K562 (cell line): ENCODE data around the gene PSMC2. TPM values are rescaled to one million over a fixed set of nuclear protein-coding genes. Genes with fewer than 3 reads are reported as not detected.

Experiments used
- DNMT1 ChIP-seq: fragments of 450-650 bp; IDR thresholded peaks from 2 replicates; pipeline ENCODE4 v1.6.1; 2016; ENCODE audit warnings: antibody characterized with exemption, mild to moderate bottlenecking
- E2F6 ChIP-seq, 2 experiments: IDR thresholded peaks; 2 replicates each; pipeline ENCODE4 v1.6.1; 2011; ENCODE audit warnings: borderline replicate concordance in 1 of 2, control low read depth in 1 of 2, low read depth in 1 of 2, low read length in 1 of 2, mild to moderate bottlenecking in 1 of 2, mixed read lengths in 1 of 2, moderate library complexity in 1 of 2; ENCODE audit not compliant: insufficient read depth in 1 of 2, insufficient read length in 1 of 2, poor library complexity in 1 of 2, severe bottlenecking in 1 of 2; ENCODE audit errors: extremely low read depth in 1 of 2
- ELF4 ChIP-seq: fragments of 450-650 bp; formaldehyde crosslinking; IDR thresholded peaks from 2 replicates; pipeline ENCODE4 v1.4.0; 2022; ENCODE audit warnings: missing genetic modification characterization
- FOXA3 ChIP-seq, 2 experiments: fragments of 450-650 bp in 1 of 2; sonication (generic) in 1 of 2; formaldehyde crosslinking; IDR thresholded peaks in 1 of 2; conservative IDR thresholded peaks in 1 of 2; 2 replicates each; pipeline versions ENCODE4 v1.4.0 to v1.8.0; 2020 to 2022; ENCODE audit warnings: mild to moderate bottlenecking in 2 of 2, missing genetic modification reagents in 1 of 2
- HNRNPLL ChIP-seq: fragments of 200-400 bp; formaldehyde crosslinking; IDR thresholded peaks from 2 replicates; pipeline ENCODE4 v1.6.1; 2017; ENCODE audit warnings: low read length, low read depth, mild to moderate bottlenecking; ENCODE audit not compliant: poor library complexity, severe bottlenecking
- ILF3 ChIP-seq: fragments of 450-650 bp; IDR thresholded peaks from 2 replicates; pipeline ENCODE4 v1.6.1; 2018; ENCODE audit warnings: antibody characterized with exemption, mild to moderate bottlenecking, moderate library complexity, borderline replicate concordance
- PKNOX1 ChIP-seq: fragments of 450-650 bp; IDR thresholded peaks from 2 replicates; pipeline ENCODE4 v1.6.1; 2016
- RFX1 ChIP-seq: fragments of 450-650 bp; IDR thresholded peaks from 2 replicates; pipeline ENCODE4 v1.6.1; 2016; ENCODE audit warnings: mild to moderate bottlenecking, moderate library complexity
- SAFB ChIP-seq: fragments of 200-400 bp; formaldehyde crosslinking; IDR thresholded peaks from 2 replicates; pipeline ENCODE4 v1.6.1; 2017; ENCODE audit warnings: low read depth, low read length, borderline replicate concordance
- SMAD3 ChIP-seq: fragments of 450-650 bp; formaldehyde crosslinking; conservative IDR thresholded peaks from 2 replicates; pipeline ENCODE4 v1.4.0; 2020; ENCODE audit warnings: mild to moderate bottlenecking
- TFAM ChIP-seq: fragments of 250-450 bp; sonication (Bioruptor Pico); conservative IDR thresholded peaks from 2 replicates; pipeline ENCODE4 v1.5.0; 2021; ENCODE audit warnings: mild to moderate bottlenecking, moderate library complexity
- YBX1 ChIP-seq: fragments of 450-650 bp; IDR thresholded peaks from 2 replicates; pipeline ENCODE4 v1.7.1; 2016; ENCODE audit warnings: mild to moderate bottlenecking
- ZNF253 ChIP-seq: fragments of 250-450 bp; sonication (Bioruptor Pico); conservative IDR thresholded peaks from 2 replicates; pipeline ENCODE4 v1.6.1; 2021; ENCODE audit warnings: mild to moderate bottlenecking
- ZNF696 ChIP-seq: fragments of 250-450 bp; sonication (Bioruptor Pico); conservative IDR thresholded peaks from 2 replicates; pipeline ENCODE4 v1.4.0; 2020; ENCODE audit warnings: mild to moderate bottlenecking, moderate library complexity
- ZNF76 ChIP-seq: fragments of 250-450 bp; sonication (Bioruptor Pico); IDR thresholded peaks from 2 replicates; pipeline ENCODE4 v1.4.0; 2020; ENCODE audit warnings: mild to moderate bottlenecking, moderate library complexity, borderline replicate concordance
- polyA plus RNA-seq, 8 experiments: library from polyadenylated mRNA; depleted of rRNA in 4 of 8; stranded (reverse) in 5 of 8; unstranded in 3 of 8; fragments of >200 nt; fragmentation: Nextera tagmentation in 2 of 8; fragmentation: Illumina TruSeq in 1 of 8; extraction: Ambion mirVana in 2 of 8; extraction: Trizol in 1 of 8; gene quantifications; 2 replicates each; pipeline versions ENCODE4 v1.2.1 to v1.2.3, GENCODE V29; 2011 to 2014; ENCODE audit warnings: inconsistent platforms in 1 of 8, missing spikeins in 1 of 8
- total RNA-seq, 7 experiments: library from RNA; depleted of rRNA in 6 of 7; stranded (reverse); fragments of >200 nt in 6 of 7; fragmentation: Illumina TruSeq in 2 of 7; extraction: Trizol in 2 of 7; gene quantifications; 2 replicates each; pipeline versions ENCODE4 v1.2.1 to v1.2.3, GENCODE V29; 2011 to 2021; ENCODE audit warnings: low replicate concordance in 1 of 7
- TF ChIP-seq, protein P1 (sequence below): sonication (generic); formaldehyde crosslinking; IDR thresholded peaks from 2 replicates; pipeline ENCODE4 v1.8.0; 2023; ENCODE audit warnings: mild to moderate bottlenecking, missing genetic modification reagents
- TF ChIP-seq, protein P2 (sequence below): fragments of 450-650 bp; IDR thresholded peaks from 2 replicates; pipeline ENCODE4 v1.6.1; 2016; ENCODE audit warnings: low read depth, mild to moderate bottlenecking, moderate library complexity
- TF ChIP-seq, protein P3 (sequence below), 2 experiments: fragments of 150-350 bp in 1 of 2; IDR thresholded peaks; 2 replicates each; pipeline ENCODE4 v1.6.1; 2012 to 2016; ENCODE audit warnings: low read depth in 2 of 2, low read length in 2 of 2, mild to moderate bottlenecking in 1 of 2, moderate library complexity in 1 of 2

The PSMC2 gene
- total and polyA plus RNA-seq, 9 of the 15 experiments (the other 6 are each of a cell fraction or from before 2014, with no cell fraction given) = 316 to 1,105 (median 511) TPM

DNA sequence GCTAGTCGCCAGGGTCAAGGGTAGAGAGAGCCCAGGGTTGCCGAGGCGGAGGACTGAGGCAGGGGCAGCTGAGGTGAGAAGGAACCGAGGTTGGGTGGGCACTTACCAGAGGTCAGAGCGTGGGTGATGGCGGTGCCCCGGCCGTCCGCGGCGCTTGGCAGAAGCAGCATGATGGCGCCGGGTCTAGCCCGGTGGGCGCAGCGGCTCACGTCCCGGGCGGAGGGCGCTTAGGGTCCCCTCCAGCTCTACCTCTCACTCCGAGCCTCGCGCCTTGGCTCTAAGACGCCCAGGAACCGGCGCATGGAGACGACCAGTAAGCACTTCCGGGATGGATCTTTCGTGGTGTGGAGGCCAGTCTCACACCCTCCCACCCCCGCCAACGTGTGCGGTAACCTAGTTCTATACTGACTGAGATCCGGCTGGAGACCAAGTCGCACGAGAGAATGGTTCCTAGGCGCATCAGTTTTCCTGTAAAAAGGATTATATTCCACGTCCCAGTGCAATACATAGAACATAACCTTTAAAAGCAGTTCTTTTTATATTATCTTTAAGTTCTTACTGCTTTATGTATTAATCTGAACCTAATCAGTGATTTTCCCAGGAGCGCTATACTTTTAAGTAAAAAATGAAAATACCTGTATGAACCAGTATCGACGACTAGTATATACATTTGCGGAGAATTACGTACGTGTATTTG, 2.8 kb upstream of the PSMC2 start, which contains the start of gene DNAJC2 (continued):
- TF ChIP-seq TFAM (CRISPR knock-in tag) = no peak
- TF ChIP-seq SMAD3 (CRISPR knock-in tag) = 0 out of 2 replicates have a peak, but pooled peaks have one; percentile 47
- TF ChIP-seq ZNF76 (CRISPR knock-in tag) = 0 out of 2 replicates have a peak, but pooled peaks have one; percentile 68
- TF ChIP-seq, protein P1, sequence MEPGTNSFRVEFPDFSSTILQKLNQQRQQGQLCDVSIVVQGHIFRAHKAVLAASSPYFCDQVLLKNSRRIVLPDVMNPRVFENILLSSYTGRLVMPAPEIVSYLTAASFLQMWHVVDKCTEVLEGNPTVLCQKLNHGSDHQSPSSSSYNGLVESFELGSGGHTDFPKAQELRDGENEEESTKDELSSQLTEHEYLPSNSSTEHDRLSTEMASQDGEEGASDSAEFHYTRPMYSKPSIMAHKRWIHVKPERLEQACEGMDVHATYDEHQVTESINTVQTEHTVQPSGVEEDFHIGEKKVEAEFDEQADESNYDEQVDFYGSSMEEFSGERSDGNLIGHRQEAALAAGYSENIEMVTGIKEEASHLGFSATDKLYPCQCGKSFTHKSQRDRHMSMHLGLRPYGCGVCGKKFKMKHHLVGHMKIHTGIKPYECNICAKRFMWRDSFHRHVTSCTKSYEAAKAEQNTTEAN = no peak
- peak; percentile 84; the same call in 1 of the 2 replicates for TF ChIP-seq ILF3
- TF ChIP-seq, protein P2, sequence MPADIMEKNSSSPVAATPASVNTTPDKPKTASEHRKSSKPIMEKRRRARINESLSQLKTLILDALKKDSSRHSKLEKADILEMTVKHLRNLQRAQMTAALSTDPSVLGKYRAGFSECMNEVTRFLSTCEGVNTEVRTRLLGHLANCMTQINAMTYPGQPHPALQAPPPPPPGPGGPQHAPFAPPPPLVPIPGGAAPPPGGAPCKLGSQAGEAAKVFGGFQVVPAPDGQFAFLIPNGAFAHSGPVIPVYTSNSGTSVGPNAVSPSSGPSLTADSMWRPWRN = no peak
- TF ChIP-seq FOXA3 (CRISPR knock-in tag; conservative IDR thresholded peaks at IDR 0.05 in 1 of 2, IDR thresholded peaks at IDR 0.05 in 1 of 2) = 0 out of 4 replicates have a peak, but pooled peaks of 1 of the 2 experiments have one; percentile 60
- TF ChIP-seq YBX1 = no peak
- no peak for TF ChIP-seq DNMT1
- peak; percentile 26 for TF ChIP-seq RFX1
- peak; percentile 94 for TF ChIP-seq E2F6 (IDR thresholded peaks at IDR 0.05; ENCODE audit: borderline replicate concordance in 1 of 2, extremely low read depth in 1 of 2, insufficient read depth in 1 of 2, insufficient read length in 1 of 2, low read depth in 1 of 2, low read length in 1 of 2, poor library complexity in 1 of 2, severe bottlenecking in 1 of 2)
- no peak for TF ChIP-seq PKNOX1
- peak; percentile 95 for TF ChIP-seq ELF4 (CRISPR knock-in tag)
- TF ChIP-seq ZNF253 = no peak
- no peak for TF ChIP-seq HNRNPLL
- TF ChIP-seq, protein P3, sequence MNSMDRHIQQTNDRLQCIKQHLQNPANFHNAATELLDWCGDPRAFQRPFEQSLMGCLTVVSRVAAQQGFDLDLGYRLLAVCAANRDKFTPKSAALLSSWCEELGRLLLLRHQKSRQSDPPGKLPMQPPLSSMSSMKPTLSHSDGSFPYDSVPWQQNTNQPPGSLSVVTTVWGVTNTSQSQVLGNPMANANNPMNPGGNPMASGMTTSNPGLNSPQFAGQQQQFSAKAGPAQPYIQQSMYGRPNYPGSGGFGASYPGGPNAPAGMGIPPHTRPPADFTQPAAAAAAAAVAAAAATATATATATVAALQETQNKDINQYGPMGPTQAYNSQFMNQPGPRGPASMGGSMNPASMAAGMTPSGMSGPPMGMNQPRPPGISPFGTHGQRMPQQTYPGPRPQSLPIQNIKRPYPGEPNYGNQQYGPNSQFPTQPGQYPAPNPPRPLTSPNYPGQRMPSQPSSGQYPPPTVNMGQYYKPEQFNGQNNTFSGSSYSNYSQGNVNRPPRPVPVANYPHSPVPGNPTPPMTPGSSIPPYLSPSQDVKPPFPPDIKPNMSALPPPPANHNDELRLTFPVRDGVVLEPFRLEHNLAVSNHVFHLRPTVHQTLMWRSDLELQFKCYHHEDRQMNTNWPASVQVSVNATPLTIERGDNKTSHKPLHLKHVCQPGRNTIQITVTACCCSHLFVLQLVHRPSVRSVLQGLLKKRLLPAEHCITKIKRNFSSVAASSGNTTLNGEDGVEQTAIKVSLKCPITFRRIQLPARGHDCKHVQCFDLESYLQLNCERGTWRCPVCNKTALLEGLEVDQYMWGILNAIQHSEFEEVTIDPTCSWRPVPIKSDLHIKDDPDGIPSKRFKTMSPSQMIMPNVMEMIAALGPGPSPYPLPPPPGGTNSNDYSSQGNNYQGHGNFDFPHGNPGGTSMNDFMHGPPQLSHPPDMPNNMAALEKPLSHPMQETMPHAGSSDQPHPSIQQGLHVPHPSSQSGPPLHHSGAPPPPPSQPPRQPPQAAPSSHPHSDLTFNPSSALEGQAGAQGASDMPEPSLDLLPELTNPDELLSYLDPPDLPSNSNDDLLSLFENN (IDR thresholded peaks at IDR 0.05; ENCODE audit: low read depth in 2 of 2, low read length in 2 of 2) = no peak
- TF ChIP-seq ZNF696 (CRISPR knock-in tag) = 0 out of 2 replicates have a peak, but pooled peaks have one; percentile 4
- TF ChIP-seq SAFB = no peak
